Fibroblast of peridontal ligament (primary cell): Measurements from ENCODE around the gene TBX21.

ENCODE experiments used
- DNase-seq: peaks from one replicate; pipeline ENCODE4 v3.0.0-alpha.2; 2010; ENCODE audit errors: extremely low read depth

The TBX21 gene

GRCh38 chr17:47733047-47733673, at the start of gene TBX21:
TBX21 (plus strand) TSS chr17:47733236; CDS start chr17:47733455, 219 bp downstream.
- DNase-seq = no peak

- no peak for DNase-seq
Measured at GRCh38 chr17:47684025-47684424, 49.0 kb upstream of the TBX21 start.

- no peak for DNase-seq
Measured at GRCh38 chr17:47684535-47685193, 48.4 kb upstream of the TBX21 start.

- no peak for DNase-seq
Measured at GRCh38 chr17:47685556-47686275, 47.3 kb upstream of the TBX21 start.

GRCh38 chr17:47686276-47686635, 46.8 kb upstream of the TBX21 start:
- peak; percentile 71 for DNase-seq

- no peak for DNase-seq
Measured at GRCh38 chr17:47686664-47687327, 46.2 kb upstream of the TBX21 start.

- no peak for DNase-seq
Measured at GRCh38 chr17:47687328-47687690, 45.7 kb upstream of the TBX21 start.

GRCh38 chr17:47687748-47688147, 45.3 kb upstream of the TBX21 start:
- DNase-seq = peak; percentile 51

GRCh38 chr17:47690121-47690520, 42.9 kb upstream of the TBX21 start:
- no peak for DNase-seq

- no peak for DNase-seq
Measured at GRCh38 chr17:47692137-47692894, 40.7 kb upstream of the TBX21 start.

GRCh38 chr17:47692895-47693730, 39.9 kb upstream of the TBX21 start:
- DNase-seq = no peak

- peak; percentile 37 for DNase-seq
Measured at GRCh38 chr17:47693731-47694580, 39.1 kb upstream of the TBX21 start, which contains the start of gene TBKBP1. TBKBP1 (plus strand) TSS chr17:47694161; CDS start chr17:47696113, 1,952 bp downstream.

GRCh38 chr17:47694581-47695428, 38.2 kb upstream of the TBX21 start:
- peak; percentile 50 for DNase-seq

- DNase-seq = no peak
Measured at GRCh38 chr17:47695429-47696376, 37.3 kb upstream of the TBX21 start.

- no peak for DNase-seq
Measured at GRCh38 chr17:47696717-47697642, 36.1 kb upstream of the TBX21 start.

GRCh38 chr17:47697906-47698711, 34.9 kb upstream of the TBX21 start:
- DNase-seq = no peak
